ENCODE data around the gene GPHN.
A peak's percentile ranks its signal among the peaks of the same experiment; 100 is the strongest.

GPHN gene

GRCh38 chr14:66603945-66604344 lies 96.0 kb downstream of the GPHN start:
- no peak for DNase-seq

DNA sequence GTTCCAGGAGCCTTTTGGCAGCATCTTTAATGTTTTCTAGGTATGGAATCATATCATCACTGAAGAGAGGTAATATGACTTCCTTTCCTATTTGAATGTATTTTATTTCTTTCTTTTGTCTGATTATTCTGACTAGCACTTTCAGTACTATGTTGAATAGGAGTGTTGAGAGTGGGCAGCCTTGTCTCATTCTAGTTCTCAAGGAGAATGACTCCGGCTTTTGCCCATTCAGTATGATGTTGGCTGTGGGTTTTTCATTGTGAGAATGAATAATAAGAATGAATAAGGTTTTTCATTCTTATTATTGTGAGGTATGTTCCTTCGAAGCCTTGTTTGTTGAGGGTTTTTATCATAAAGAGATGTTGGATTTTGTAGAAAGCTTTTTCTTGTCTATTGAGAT lies 98.9 kb downstream of the GPHN start:
- DNase-seq: no peak

- DNase-seq: no peak
Measured at GRCh38 chr14:66610154-66610563, 102.2 kb downstream of the GPHN start.

GRCh38 chr14:66613344-66613743 lies 105.4 kb downstream of the GPHN start:
- DNase-seq: no peak

GRCh38 chr14:66619952-66620351 lies 112.0 kb downstream of the GPHN start:
- DNase-seq: no peak

DNA sequence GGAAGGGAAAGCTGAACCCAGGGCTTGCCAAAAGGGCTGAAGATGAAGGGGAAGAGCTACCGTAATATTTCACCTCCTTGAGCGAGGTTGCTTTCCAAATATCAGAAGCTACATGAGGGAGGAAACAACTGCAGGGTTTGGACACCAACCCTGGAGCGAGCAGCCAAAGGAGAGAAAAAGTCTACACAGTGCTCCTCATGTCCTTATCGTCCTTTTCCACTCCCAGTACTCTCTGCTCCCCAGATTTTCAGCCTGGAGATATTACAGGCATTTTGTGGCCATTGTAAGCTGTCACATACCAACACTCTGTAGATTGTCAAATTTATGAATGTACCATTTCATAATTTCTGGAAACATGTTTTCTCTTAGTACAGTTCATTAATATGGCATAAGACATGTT lies 115.9 kb downstream of the GPHN start:
- DNase-seq: no peak

GRCh38 chr14:66624336-66624937 lies 116.5 kb downstream of the GPHN start:
- DNase-seq: peak; percentile 67

- no peak for DNase-seq
Measured at GRCh38 chr14:66628636-66629035, 120.7 kb downstream of the GPHN start.

- DNase-seq: no peak
Measured at GRCh38 chr14:66629499-66629898, 121.6 kb downstream of the GPHN start.

GRCh38 chr14:66634876-66635275 lies 126.9 kb downstream of the GPHN start:
- DNase-seq: no peak

GRCh38 chr14:66635435-66635834 lies 127.5 kb downstream of the GPHN start:
- DNase-seq: no peak

GRCh38 chr14:66636240-66636639 lies 128.3 kb downstream of the GPHN start:
- DNase-seq: no peak

GRCh38 chr14:66638689-66639088 lies 130.7 kb downstream of the GPHN start:
- no peak for DNase-seq

GRCh38 chr14:66641861-66642635 lies 134.1 kb downstream of the GPHN start:
- no peak for DNase-seq

GRCh38 chr14:66643344-66643743 lies 135.4 kb downstream of the GPHN start:
- DNase-seq: no peak

DNA sequence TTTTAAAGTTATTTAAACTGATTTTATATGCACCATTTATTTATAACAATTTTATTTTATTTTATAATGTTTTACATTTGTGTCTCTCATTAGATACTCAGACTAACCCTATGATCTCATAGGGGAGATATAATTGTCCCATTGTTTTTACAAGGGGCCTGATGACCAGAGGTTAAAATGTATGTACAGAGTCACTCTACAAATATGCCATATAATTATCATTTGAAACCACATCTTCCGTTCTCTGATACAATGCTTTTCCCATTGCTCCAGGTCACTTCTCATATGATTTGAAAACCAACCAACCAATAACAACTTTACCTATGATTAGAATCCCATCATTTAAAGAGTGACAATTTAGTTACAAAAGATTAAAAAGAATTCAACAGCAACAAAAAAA lies 137.8 kb downstream of the GPHN start:
- no peak for DNase-seq

DNA sequence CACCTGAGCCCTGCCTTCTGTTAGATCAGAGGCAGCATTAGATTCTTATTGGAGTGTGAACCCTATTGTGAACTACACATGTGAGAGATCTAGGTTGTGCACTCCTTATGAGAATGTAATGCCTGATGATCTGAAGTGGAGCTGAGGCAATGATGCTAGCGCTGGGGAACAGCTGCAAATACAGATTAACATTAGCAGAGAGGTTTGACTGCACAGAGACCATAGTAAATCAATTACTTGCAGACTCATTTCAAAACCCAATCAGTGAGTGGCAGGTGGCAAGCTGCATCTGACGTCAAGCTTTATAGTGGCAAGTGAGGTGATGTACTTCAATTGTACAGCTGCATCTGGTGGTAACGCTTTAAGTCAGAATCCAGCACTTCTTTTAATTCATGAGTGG lies 141.6 kb downstream of the GPHN start:
- peak; percentile 60 for DNase-seq

GRCh38 chr14:66650491-66650911 lies 142.6 kb downstream of the GPHN start:
- DNase-seq: peak; percentile 5

DNA sequence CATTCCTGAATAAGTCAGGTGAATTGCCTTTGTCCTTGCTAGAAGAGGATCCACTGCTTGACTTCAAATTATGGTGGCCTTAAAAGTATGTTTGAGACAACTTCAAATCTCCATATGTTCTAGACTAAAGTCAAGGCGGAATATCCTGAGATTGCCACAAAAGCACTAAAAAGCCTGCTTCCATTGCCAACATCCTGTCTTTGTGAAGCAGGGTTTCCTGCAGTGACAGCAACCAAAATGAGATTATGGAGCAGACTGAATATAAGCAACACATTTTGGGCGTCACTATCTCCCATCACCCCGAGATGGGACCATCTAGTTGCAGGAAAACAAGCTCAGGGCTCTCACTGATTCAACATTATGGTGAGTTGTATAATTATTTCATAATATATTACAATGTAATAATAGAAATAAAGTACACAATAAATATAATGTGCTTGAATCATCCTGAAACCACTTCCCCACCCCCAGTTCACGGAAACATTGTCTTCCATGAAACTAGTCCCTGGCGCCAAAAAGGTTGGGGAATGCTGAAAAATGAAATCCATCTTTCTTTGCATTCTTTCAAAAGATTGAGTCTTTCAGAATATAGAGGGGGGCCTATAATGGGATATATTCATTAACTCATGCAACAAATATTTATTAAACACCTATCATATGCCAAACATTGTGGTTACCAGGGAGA lies 143.7 kb downstream of the GPHN start:
- no peak for DNase-seq

DNA sequence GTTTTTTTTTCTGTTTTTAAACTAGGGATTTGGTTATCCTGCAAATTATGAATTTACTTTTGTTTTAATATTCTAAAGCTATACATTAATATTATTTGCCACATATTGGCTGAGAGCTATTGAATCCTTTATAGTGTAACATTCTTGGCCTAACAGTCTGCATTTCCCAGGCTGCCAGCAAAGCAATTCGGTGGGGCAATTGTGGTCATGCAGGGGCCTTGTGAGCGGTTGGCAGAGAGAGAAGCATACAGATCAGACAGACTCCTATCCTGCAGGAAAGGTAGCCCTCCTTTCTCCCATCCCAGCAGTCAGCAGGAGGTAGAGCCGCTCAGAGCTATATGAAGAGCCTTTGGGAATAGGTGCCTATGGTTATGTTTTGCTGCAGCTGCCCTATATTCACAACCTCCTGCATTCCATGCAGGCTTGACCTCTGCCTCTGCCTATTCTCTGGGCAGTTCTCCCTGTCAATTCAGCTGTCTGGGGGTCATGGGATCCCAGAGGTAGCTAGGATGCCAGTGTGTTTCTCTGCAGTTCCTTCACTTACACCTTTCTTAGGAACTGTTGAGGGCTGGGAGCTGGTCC lies 144.7 kb downstream of the GPHN start:
- DNase-seq: peak; percentile 25

GRCh38 chr14:66657780-66658179 lies 149.8 kb downstream of the GPHN start:
- no peak for DNase-seq

DNA sequence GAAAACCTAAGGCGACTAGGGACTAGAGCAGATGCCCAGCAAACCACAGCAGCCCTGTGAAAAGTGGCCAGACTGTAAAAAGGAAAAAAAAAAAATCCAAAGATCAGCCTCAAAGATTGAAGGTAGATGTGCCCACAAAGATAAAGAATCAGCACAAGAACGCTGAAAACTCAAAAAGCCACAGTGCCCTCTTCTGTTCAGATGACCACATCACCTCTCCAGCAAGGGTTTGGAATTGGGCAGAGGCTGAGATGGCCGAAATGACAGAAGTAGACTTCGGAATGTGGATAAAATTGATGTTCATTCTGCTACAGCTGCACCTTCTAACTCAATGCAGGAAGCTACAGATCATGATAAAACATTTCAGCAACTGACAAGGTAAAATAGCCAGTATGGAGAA lies 154.4 kb downstream of the GPHN start:
- no peak for DNase-seq

DNA sequence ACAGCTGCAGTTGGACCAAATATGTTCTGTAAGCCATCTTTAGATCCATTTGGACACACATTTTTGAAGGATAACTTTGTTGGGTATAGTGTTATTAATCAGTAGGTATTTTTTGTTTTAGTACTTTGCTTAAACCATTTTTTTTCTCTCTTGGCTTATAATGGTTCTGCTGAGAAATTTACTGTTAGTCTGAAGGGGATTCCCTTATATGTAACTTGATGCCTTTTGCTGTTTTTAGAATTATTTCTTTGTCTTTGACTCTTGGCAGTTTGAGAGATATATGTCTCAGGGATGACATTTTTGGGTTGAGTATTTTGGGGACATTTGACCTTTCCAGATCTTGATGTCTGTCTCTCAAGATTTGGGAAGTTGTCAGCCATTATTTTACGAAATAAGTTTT lies 169.8 kb downstream of the GPHN start:
- DNase-seq: no peak

DNA sequence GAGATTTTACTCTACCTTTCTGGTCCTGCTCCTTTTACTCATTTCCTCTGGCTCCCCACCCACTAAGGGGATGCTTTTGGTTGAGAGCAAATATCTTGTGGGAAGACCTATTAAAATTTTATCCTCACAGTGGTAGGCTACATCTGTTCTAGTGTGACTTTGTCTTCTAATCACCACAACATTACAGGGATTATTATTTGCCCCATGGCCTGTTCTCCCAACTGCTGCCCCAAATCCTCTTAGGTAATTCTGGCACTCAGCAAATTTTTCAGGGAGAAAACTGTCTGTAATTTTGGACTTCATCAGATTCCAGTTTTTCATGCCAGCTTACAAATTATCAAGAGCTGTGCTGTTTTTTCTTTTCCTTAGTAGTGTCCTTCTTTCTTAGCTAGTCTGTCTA lies 172.3 kb downstream of the GPHN start:
- no peak for DNase-seq
